NCI-H82 (cell line): ENCODE data around the gene TEDC1.

Experiments used
- DNase-seq: peaks from one replicate; lab custom pipeline; 2025; lab: John Stamatoyannopoulos, UW

Gene TEDC1

DNA sequence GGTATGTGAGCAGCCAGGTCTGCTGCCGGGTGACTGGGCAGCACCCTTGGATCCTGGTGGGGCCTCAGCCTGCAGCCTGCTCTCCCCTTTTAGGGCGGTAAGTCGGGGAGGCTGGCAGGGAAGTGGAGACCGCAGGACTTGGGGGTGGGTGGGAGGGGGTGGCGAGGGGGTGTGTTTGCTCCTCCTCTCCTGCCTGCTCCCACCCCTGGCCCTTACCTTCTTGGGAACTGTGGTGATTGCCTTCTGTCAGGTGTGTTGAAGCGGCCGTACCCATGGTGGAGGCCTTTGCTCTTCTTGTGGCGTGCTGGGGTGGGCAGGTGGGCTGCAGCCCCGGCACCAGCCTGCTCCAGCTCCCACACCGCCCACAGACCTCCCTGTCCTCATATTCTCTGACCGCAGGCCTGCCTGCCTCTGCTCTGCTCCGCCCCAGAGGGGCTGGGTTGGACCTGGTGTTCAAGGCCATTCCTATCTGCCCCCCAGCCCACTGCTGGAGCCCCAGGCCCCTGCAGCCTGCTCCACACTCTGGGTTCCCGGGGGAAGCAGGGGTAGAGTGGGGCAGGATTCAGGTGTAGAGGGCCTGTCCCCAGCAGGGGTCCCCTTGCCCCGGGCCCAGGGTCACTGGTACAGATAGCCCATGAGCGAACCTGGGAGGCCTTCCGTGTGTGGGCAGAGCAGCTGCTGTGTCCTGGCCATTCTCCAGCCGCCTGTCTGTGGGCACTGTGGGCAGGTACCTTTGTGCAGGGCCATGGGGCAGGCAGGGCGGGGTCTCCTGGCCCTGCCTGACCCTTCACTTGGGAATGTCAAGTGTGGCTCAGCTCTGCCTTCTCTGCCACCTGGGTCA, 5.2 kb downstream of the TEDC1 start:
- DNase-seq = no peak

DNA sequence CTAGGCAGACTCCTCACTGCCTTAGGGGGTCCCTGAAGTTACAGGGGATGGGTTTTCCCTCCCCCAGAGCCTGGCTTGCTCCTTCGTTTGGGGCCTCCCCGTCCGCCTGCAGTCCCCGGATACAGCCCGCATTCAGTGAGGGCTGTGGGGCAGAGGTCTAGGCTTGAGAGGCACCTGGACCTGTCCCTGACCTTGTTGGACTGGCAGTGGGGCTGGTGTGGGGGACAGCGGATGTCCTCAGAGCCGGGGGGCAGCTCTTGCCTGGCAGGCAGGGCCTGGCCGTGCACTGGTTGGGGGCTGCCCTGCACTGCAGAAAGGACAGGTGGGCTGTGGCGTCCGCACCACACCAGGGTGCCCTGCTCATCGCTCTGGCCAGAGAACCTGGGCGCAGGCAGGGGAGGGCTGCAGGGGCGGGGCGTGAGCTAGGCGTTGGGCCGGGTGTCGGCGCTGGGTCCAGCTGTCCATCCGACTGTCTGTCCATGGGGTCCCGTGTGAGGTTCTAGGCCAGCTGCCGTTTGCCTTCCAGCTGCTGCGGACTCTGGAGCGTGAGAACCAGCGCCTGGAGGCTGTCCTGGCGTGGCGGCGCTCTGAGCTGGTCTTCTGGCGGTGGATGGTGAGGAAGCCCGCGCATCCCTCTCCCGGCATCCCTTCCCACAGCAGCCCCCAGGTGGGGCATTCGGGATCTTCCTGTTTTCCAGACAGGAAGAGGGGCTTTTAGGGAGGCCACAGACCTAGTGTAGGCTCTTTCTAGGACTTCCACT, 6.0 kb downstream of the TEDC1 start:
- DNase-seq = no peak

DNA sequence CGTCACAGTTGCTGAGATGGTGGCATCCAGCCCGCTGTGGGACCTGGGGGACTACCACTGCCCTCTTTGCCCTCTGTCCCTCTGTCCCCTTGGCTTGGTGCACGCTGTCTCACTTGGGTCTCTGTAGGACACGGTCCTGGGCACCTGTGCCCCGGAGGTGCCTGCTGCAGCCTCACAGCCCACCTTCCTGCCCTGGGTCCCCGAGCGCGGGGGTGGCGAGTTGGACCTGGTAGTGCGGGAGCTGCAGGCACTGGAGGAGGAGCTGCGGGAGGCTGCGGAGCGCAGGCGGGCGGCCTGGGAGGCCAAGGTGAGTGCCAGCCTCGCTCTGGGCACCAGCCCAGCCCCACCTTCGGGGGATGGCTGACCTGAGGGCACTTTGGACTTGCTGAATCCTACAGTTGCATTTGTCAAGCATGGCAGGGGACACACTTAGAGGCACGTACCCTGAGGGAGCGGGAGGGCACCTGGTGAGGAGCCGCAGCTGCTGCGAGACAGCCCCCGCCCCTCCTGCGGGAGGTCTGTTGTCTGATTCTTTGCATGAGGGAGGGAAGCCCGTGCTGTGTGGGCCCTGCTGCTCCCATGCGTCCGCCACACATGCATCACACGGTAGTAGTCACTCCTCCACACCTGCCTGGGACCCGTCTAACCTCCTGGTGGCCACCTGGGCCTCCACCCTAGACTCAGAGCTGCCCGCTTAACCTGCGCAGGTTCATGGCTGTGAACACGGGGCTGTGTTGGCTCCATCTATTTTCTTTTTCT, 6.8 kb downstream of the TEDC1 start:
- DNase-seq = no peak

DNA sequence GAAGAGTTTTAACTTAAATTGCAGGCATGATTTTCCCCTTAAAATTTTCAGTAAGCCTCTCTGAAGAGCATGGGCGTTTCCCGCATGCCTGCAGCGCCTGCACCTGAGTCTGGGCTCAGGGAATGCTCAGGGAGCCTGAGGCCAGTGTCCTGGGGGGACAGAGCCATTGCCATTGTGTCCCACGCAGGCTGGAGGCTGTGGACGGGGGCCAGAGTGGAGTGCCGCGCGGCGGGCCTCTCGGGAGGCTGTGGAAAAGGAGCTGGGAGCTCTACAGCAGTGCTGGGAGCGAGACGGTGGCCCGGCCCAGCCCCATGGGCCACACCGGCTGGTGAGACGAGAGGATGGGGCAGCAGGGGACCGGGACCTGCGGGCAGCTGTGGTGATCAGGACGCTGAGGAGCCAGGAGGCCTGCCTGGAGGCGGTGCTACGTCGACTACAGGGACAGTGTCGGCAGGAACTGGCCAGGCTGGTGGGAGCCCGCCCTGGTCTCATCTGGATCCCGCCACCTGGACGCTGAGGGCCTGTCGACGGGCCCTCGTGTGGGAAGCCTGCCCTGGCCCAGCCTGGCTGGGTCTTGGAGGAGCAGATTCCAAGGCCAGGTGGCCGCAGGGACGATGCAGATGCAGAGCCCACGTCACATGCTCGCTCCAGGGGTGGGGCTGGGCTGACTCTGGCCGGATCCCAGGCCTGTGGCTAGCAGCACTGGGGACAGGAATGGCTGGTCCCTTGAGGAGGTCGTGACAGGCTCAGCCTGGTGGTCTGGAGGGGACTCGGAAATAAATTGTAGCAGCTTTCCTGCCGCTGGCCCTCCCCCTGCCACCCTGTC, 7.6 kb downstream of the TEDC1 start:
- DNase-seq = peak; percentile 18

DNA sequence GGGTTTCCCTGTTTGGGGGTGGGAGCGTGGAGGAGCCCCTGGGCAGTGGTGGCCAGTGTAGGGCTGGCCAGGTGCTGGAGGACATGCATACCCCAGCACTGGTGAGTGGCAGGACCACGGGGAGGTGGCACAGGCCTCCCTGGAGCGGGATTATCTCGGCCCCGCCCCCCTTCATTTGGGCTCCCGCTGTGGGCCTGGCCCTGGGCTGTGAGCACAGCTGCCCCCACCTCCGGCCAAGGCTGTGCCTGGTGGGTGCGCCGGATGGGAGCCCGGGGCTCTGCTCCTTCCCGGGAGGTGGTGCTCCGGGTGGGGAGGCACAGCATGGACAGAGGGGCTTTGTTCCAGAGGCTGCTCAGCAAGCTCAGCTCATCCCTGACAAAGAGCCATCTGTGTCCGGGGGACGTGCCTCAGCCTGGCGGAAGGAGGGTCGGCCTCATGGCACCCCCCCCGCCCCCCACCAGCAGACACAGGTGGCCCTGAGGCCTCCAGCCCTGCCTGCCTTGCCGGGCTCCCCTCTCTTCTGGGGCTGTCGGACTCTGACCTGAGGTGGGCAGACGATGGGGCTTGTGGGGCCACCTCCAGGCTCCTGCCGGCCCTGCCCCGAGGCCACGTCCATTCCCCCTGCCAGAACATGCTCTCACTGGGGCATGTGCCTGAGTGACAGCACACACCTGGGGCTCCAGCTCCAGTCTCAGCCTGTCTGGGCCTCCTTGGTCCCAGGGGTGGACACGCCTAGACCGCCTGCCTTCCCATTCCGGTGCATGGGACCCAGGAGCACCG, 8.4 kb downstream of the TEDC1 start:
- DNase-seq = peak; percentile 56

DNA sequence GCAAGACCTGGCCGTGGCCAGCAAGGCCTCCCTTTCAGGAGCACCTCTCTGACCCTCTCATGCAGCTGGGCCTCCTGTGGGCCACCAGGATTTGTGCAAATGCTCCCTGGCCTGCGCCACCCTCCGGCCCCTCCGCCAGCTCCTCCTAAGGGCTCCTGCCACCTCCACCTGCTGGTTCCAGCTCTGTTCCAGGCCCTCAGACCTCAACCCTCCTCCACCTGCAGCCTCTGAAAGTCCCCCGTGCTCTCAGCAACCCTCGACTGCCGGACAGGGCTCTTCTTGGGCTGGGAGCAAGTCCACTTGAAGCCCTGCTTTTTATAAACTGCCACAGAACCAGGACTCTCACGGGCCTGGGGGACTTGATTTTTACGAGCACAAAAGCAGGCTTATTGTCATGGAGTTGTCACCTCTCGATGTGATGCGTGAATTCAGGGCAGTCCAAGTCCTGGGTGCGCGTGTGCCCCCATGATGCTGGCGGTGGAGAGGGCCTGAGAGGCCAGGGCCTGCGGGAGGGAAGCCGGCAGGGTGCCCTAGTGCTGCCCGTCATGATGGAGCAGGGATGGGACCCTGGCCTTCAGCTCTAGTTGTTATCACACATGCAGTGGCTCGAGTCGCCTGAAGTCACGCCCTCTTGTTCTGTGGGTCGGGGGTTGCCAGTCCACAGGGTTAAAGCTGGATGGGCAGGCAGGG, 9.1 kb downstream of the TEDC1 start:
- no peak for DNase-seq

DNA sequence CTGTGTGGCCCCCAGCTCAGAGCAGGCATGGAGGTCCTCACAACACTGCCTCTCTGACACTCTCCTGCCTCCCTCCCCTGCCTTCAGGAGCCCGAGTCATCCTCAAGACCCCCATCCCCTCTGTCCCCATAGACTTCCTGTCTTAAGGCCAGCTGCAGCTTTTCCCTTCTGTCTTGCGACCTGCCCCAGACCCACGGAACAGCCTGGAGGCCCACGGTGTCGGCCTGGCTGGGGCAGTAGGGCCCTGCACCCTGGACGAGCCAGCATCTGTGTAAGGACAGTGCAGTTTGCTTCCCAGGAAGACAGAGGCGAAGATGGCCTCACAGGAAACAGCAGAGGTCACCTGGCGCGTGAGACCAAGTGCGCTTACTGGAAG, 9.7 kb downstream of the TEDC1 start:
- DNase-seq = no peak

DNA sequence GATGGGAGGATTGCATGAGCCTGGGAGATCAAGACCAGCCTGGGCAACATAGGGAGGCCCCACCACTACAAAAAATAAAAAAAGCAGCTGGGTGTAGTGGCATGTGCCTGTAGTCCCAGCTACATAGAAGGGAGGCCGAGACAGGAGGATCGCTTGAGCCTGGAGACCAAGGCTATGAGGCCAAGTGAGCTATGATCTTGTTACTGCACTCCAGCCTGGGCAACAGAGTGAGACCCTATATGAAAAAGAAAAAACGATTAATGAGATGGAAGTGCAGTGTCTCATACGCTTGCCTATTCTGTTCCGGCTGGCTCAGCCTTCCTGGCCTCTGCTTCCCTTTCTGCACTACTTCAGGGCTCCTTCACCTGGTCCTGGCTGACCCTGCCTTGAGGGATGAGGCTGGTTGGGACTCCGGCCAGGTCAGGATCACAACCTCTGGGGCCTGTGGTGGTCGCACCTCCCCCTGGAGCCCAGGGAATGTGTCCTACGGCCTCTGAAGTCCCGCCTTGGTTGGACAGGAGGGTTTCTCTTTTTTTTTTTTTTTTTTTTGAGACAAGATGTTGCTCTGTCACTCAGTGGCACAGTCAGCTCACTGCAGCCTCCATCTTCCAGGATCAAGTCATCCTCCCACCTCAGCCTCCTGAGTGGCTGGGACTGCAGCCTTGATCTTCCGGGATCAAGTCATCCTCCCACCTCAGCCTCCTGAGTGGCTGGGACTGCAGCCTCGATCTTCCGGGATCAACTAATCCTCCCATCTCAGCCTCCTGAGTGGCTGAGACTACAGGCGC, 10.7 kb downstream of the TEDC1 start:
- no peak for DNase-seq

DNA sequence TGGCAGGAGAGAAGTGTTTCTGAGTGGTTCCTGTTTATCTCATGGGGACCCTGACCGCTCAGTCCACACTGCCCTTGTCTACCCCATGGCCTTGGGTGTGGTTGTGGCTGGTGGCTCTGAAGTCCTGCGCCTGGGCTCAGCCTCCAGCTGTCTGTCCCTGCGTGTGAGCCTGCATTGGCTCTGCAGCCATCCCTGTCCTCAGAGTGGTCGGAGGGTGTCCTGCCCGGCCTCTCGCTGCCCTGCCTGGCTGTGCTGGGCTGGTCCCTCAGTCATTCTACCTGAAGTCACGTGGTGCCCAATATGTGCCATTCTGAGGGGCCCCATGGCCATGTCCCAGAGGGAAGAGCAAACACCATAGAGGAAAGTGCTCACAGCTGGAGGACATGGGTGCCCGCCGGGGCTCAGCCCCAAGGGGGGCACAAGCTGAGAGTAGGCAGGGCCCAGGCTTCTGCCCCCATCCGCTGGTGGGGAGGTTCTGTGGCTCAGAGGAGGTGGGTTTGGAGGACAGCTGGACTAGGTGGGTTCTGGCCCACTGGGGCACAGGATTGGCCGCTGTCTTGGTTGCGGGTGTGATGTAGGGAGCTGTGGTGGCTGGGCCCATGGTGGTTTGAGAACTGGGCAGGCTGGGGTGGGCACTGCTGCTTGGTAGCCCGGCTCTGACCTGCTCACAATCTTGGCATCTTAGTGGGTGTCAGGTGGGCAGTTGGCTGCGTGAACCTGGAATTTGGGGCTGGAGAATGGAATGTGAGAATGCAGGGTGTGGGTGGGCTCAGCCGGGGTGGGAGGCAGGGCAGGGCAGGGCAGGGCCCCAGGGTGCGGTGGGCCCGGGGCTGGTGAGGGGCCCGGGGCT, 11.6 kb downstream of the TEDC1 start:
- DNase-seq = no peak

DNA sequence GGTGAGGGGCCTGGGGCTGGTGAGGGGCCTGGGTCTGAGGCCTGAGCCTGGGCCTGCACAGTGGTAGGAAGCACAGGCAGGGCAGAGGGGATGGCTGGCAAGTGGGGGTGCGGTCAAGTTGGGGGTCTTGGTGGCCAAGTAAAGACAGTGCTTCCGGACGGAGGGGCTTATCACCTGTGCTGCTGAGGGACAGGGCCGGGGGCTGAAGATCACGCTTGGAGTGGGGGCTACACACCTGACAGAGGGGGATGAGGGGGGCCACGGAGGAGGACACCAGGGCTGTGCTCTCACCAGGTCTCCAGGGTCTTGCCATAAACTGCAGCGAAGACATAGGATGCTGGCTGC, 12.2 kb downstream of the TEDC1 start:
- no peak for DNase-seq

DNA sequence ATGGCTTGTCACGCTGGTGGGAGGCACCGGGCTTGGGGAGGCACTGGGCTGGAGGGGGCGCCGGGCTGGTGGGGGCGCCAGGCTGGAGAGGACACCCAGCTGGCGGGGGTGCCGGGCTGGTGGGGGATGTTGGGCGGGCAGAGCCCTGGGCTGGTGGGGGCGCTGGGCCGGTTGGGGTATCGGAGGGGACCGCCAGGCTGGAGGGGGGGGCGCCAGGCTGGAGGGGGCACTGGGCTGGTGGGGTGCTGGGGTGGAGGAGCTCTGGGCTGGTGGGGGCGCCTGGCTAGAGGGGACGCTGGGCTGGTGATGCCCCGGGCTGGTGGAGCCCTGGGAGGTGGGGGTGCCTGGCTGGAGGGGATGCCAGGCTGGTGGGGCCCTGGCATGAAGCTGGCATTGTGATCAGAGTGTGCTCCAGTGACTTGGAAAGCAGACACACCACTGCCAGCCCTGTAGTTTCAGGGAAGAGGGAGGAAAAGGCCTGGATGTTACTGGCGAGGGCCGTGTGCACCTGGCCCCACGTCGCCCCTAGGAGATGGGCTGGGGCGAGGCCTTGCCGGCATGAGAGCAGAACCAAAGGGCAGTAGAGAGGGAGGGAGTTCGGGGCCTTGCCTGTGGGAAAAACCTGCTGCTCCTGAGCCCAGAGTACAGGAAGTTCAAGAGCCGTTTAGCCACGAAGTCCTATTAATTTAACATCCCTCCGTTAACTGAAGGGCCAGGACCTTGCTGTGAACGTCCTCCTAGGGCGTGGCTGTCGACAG, 13.1 kb downstream of the TEDC1 start:
- DNase-seq = no peak

DNA sequence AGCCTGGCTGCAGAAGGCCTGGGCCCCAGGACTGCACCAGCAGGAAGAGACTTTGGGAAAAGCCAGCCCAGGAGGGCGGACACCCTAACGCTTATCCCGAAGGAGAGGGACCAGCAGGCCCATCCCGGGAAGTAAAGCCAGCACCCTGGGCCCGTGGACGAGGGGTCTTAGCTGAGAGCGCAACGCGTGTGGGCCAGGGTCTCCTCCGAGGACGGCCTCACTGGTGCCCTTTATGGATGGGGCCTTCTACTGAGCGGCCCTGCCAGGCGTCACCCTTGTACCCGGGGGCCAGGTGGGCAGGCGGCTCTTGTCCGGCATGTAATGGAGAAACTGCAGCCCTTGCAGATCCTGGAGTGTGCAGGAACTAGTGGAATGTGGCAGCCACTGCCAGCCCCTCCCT, 14.1 kb downstream of the TEDC1 start:
- DNase-seq = no peak

DNA sequence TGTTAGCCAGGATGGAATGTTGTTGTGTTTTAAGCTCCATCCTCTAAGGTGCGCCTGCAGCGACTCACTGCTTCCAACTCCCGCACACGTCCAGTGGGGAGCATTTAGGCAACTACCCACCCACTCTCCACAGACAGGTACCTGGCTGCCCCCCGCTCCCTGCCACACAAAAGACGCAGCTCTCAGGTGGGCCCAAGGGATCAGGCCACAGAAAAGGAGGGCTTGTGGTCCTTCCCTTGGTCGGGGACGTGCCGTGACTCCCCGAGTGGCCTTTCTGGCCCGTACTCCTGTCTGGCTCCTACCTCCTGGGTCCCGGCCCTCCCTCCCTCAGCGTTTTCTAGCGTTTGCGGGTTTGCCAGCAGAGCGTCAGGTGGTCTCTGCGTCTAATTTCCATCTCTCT, 16.2 kb downstream of the TEDC1 start:
- DNase-seq = no peak

DNA sequence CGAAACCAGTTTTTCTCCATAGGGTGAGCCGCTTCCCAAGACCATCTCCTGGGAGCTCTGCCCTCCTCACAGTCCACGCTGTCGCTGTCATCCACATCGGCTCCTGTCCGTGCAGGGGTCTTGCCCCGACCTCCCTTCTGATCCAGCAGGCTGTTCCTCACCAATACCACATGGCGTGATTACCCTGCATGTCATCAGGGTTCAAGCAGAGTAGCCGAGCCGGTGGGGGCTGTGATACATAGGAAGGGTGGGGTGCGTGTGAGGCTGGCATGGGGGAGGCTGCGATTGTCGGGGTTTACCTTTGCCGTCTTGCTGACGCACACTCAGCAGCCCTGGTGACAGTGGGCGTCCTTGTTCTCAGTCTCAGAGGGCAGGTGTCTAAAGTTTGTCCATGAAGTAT, 17.0 kb downstream of the TEDC1 start:
- no peak for DNase-seq

DNA sequence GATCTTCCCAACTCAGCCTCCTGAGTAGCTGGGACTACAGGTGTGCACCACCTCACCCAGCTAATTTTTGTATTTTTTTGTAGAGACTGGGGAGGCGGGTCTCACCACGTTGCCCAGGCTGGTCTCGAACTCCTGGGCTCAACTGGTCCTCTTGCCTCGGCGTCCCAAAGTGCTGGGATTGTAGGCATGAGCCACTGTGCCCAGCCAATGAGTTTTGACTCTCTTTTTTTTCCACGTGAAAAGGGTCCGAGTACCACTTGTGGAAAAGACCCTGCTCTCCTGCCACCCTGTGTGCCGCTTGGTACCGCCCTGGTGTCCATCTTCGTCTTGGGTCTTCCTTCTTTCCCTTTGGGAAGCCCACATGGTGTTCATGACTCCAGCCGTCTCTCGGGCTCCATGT, 17.6 kb downstream of the TEDC1 start:
- DNase-seq = no peak

DNA sequence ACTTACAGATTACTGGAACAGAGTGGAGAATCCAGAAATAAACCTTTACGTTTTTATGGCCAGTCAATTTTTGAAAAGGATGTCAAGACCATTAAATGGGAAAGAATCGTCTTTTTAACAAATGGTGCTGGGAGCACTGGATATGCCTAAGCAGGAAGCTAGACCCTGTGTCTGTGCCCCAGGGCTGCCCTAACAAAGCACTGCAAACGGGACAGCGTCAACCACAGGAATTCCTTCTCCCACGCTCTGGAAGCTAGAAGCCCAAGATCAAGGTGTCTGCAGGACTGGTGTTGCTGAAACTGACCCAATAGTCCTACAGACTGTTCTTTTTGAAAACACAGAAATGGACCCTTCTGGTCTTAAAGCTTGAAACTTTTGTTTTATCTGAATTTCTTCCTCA, 26.1 kb downstream of the TEDC1 start:
- no peak for DNase-seq

DNA sequence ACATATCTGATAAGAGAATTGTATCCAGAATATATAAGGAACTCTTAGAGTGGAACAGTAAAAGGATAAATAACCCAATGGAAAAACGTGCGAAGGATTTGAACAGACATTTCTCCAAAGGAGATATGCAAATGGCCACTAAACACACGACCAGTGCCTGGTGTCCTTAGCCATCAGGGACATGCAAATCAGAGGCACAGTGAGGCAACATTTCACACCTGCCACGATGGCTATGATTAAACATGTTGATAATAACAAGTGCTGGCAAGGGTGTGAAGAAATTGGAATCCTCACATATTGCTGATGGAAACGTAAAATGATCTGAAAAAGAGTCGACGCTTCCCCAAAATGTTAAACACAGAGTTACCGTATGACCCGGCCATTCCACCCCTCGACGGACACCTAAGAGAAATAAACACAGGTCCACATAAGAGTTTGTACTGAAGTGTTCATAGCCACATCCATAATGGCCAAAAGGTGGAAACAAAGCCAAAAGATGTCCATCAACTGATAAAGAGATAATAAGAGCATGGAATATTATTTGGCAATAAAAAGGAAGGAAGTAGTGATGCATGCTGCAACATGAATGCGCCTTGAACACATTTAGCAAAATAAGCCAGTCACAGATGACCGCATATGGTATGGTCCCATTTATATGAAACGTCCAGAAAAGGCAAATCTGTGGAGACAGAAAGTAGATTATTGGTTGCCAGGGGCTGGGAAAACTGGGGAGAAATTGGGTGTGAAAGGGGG, 29.1 kb downstream of the TEDC1 start:
- no peak for DNase-seq
